GM19239 (cell line): ENCODE data around the gene HOXD9.

Experiments
- DNase-seq: peaks from one replicate; pipeline ENCODE4 v3.0.0; 2011; ENCODE audit warnings: low spot score; ENCODE audit not compliant: insufficient read length
- FAIRE-seq: peaks from 2 replicates; lab custom pipeline; 2011; peaks lifted over from hg19 to GRCh38; lab: Jason Lieb, UNC

Gene HOXD9

DNA sequence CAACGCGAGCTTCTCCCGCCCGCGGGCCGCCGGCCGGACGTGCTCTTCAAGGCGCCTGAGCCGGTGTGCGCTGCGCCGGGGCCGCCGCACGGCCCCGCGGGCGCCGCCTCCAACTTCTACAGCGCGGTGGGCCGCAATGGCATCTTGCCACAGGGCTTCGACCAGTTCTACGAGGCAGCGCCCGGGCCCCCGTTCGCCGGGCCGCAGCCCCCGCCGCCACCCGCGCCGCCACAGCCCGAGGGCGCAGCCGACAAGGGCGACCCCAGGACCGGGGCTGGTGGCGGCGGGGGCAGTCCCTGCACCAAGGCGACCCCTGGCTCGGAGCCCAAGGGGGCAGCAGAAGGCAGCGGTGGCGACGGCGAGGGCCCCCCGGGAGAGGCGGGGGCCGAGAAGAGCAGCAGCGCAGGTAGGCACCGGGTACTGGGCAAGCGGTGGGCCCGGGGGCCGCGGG is 14.8 kb upstream of the HOXD9 start:
- FAIRE-seq (no peak), DNase-seq (no peak)

DNA sequence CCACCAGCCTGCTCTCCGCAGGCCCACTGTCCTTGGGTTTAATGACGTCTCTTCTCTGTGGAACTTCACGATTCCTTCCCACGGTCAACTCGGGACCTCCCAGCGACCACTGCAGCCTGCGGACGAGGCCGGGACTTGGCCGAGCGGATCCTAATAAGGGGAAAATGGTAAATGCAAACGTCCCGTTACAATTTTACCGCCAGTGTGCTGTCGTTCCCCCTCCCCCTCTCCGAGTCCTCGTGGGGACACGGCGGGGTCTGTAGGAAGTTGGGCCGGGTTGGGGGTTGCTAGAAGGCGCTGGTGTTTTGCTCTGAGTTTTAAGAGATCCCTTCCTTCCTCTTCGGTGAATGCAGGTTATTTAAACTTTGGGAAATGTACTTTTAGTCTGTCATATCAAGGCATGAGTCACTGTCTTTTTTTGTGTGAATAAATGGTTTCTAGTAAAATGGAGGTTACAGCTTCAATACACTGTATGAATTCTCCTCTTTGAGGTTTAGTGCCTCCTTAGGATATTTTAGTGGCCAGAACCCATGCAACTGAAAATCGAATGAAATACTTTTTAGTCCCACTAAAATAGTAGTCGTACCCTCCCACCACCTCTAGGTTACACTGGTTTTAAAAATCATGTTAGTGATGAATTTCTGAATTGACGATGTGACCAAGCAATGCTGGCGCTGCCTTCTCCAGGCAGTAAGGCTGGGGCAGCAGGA is 13.2 kb upstream of the HOXD9 start:
- DNase-seq (no peak), FAIRE-seq (no peak)

DNA sequence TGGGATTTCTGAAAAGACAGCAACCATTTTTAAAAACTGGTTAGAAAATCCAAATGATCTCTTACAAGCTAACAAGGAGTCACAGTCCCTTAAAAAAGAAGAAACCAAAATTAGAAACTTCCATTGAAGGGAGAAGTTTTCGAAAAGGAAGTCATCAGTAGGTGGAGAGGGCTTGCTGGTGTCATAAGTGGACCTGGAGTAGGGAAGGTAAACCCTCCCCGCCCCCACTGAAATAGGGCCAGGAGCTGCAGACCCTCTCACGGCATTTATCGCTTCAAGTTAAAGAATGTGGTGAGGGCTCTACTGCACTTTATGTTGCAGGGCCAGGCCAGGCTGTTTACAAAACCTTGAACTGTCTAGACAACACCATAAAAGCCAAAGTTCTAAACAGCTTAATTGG is 12.6 kb upstream of the HOXD9 start:
- no peak for FAIRE-seq

DNA sequence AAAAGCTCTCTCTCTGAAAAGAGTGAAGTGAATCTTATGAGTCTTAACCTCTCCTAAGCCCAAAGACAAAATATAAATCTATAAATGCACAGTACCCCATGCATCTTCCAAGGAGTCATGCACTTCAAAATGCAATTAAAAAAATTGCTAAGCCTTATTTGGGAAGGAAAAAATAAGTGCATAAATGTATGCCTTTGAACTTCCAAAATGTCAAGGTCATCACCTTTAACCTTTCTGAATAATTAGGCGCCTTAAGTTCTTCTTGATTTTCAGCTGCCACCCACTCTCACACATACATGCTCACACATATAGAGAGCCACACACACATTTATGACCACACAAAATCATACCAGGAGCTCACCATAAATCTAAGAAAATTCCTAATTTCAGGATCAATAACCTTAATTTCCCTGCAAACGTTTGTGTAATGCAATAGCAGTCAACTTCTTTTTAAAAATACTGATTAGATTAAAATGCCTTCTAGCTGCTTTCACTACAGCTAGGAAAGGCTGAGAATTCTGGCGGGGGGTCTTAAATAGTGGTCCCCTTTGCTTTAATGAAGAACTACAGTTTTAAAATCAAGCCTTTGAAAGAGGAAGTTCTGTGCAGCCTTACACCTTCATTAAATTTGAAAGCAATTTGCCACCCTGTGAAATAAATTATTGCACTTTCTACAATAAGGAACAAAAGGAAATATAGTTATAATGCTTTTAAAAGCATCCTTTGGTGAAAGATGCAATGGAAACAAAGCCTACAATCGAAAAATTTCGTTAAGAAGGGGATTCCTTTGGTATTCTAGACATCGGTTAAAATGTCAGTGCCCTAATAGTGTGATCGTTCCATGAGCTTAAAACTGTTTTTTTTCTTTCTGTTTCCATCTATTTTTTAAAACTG is 11.9 kb upstream of the HOXD9 start:
- DNase-seq (no peak), FAIRE-seq (no peak)

More for the DNA sequence above, 12.6 kb upstream of the HOXD9 start:
- no peak for DNase-seq

DNA sequence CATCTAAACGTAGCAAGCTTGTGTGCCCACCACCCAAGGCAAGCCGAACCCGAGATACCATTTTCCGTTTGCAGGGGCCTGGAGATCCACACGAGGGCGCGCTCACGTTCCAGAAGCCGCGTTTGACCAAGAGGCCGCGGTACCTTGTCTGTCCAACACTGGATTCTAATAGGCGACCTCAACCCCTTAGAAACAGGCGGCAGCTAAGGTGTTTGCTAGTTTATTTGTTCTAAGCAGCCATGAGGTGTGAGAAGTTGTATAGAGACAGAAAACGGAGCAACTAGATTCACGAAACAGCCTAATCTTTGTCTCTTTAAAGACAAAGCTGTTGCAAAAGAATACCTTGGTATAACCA is 11.2 kb upstream of the HOXD9 start:
- FAIRE-seq: no peak

DNA sequence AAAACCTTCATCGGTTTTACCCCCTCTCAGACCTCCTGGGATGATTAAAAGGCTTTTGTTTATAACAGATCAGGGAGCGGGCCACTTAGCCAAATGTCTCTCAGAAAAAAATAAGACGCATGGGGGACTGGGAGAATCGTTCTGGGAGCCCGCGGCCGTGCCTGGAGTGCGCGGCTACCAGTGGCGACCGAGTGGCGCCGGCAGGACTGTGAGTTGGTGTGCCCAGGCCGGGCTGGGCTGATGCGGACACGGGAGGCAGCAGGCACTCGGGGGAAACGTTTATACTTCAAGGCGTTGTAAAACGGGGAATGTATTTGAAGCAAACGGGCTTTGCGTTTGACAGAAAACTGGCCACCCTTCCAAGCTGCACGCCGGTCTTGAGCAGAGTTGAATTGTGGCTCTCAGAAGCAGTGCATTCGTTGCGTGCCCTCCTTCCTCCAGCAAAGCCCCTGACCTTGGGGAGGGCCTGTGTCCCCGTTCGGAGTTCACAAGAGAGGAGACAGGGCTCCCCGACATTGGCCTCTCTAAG is 10.6 kb upstream of the HOXD9 start:
- FAIRE-seq: no peak
- no peak for DNase-seq

More for the DNA sequence above, 11.2 kb upstream of the HOXD9 start:
- DNase-seq: no peak

DNA sequence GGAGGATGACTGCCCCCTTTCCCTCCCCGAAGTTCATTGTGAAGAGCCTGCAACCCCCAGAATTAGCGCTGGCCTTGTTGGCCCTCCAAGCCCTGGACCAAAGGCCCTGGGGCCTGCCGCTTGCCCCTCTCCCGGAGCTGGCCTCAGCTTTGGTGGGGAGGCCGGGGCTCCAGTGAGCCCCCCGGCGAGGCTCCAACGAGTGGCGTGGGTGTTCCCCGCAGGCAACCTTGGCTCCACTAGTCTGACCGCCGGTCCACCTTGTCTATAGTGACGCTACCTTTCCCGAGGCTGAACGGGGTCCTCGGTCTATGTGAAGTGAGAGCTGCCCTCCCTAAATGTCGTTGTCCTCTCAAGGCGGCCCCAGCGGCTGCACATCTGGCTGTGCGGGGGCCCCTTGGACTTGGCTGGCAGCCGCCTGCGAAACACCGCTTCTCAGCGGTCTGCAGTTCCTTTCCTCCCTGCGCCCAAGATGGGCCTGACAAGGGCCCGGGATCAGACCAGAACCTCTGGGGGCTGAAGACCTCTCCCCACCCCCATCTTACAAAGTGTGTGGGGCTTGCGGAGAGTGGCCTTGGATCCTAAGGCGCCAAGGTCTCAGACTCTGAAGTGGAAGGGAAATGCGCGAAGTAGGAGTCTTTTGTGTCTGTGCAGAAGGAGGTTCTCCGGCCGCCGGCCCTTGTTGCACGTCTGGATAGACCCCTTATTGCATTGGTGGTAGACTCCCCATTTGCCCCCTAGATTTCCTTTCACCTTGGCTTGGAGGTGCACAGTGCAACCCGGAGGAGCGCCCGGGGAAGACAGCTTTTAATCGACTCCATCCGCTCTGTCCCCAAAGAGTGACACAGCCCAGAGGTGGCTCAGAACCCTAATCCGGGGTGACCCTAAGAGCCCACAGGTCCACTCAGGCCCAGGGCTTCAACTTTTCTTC is 9.9 kb upstream of the HOXD9 start:
- DNase-seq: no peak
- FAIRE-seq: no peak

DNA sequence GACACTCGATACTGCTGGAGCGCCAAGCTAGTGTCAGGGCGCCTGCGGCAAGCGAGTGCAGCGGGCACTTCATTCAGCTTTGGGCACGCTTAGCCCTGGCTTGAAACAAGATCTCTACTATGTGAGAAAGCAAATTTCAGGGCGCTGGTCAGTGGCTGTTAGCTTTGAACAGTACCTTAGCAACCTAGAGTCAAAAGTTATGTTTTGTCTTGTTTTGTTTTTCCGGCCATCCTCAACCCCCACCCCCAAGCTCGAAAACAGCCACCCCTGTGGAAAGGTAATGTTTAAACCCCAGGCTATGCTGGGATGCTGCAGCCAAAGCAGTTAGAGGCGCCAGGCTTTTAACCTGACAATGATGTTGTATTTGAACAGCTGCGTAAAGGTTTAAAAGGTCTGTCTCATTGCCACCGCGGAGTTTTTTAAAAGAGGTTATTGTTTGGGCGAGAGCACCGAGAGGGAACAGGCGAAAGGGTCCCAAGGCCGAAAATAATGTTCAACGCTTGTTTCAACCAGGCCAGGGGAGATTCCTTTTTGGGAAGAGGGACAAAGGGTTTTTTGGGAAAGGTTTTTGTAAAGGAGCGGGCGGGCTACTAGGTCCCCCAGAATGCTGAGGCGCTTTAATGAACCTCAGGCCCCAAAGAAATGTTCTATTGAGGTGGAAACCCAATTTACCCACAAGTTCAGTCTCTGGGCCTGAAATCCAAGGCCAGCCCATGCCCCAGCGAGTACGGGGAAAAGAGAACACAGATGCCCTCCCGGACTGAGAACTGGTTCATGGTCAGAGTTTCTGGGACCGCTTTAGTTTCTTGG is 8.2 kb upstream of the HOXD9 start:
- FAIRE-seq (no peak), DNase-seq (no peak)

DNA sequence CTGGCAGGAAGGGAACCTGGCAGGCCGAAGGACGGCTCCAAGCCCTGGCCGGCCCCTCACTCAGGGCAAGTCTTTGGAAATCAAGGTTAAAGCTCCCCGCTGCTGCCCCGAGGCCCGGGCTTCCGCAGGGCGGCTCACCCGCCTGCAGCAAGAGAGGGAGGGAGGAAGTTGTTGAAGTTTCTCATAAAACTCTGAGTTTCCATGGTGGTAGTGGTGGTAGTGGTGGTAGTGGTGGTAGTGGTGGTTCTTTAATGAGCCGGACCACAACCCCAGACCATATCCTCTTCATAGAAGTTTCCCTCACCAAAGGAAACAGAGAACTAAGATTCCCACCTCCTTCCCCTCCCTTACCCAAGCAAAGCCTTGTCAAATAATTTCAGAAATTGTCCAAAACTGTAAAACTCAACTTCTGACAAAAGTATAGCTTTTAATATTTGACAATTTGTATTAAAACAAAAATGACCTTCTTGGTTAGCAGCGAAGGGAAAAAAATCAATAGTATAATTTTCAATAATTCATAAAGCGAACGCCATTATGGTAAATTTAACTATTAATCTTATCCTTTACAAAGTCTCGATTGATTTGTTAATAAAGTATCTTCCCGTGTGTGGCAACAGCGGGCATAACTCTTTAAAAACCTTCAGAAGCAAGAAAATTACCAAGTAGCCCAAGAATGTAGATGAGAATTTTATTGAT is 7.4 kb upstream of the HOXD9 start:
- DNase-seq (no peak), FAIRE-seq (no peak)

DNA sequence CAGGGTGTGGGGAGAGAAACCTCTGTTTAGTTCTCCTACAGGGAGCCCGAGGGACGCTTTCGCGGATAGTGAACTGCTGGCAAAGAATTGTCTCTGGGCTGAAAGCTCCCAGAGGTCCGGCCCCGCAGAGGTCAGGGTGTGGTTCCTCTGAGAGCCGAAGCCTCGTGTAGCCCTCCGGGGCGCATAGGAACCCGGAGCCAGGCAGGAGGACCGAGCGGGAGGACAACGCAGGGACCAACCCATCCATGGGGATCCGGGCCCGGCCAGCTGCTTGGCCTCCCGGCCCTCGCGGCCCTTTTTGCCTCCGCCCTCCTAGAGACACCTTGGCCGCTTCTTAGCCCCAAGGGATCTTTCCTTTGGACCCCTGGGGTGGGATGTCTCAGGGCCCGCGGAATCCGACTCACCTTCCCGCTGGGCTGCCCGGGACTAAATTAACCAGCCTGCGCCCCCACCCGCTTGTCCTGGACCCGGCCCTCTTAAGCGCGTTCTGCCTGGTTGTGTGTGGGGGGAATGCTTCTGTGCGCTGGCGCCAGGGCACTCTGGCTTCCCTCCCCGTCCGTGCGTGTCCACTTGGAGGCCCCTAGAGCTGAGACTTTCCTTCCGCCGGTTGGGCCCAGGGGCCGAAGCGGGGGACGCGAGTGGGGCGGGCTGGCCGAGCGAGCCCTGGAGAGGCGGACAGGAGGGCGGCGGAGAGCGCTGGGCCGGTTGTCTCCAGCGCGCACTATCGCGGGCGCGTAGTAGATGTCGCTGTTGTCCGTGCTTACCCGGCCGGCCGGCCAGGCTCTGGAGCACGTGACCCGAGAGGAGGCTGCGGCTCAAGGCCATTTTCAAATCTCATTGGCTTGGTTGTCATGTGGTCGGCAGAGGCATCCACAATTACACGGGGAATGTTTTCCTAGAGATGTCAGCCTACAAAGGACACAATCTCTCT is 6.4 kb upstream of the HOXD9 start, which contains the start of gene HOXD10:
TSS of gene HOXD10 (plus strand) at position 896 of the 931 bp plus-strand sequence. CDS start 56 bp downstream, outside the sequence.
- no peak for DNase-seq

DNA sequence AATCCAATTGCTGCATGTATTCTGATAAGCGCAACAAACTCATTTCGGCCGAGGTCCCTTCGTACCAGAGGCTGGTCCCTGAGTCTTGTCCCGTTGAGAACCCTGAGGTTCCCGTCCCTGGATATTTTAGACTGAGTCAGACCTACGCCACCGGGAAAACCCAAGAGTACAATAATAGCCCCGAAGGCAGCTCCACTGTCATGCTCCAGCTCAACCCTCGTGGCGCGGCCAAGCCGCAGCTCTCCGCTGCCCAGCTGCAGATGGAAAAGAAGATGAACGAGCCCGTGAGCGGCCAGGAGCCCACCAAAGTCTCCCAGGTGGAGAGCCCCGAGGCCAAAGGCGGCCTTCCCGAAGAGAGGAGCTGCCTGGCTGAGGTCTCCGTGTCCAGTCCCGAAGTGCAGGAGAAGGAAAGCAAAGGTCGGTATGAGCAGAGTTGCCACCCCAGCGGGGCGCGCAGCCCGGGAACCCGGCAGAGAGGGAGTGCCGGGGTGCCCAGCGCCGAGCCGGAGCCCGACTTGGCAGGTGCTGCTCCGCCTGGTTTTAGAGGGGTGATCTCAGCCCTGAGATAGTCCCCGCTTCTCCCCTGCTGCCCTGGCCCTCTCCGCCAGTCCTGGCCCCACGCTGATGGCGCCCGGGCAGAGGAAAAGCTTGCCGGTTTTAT is 5.2 kb upstream of the HOXD9 start:
- no peak for DNase-seq
- FAIRE-seq: no peak

More for the DNA sequence above, 6.4 kb upstream of the HOXD9 start, which contains the start of gene HOXD10:
- no peak for FAIRE-seq

DNA sequence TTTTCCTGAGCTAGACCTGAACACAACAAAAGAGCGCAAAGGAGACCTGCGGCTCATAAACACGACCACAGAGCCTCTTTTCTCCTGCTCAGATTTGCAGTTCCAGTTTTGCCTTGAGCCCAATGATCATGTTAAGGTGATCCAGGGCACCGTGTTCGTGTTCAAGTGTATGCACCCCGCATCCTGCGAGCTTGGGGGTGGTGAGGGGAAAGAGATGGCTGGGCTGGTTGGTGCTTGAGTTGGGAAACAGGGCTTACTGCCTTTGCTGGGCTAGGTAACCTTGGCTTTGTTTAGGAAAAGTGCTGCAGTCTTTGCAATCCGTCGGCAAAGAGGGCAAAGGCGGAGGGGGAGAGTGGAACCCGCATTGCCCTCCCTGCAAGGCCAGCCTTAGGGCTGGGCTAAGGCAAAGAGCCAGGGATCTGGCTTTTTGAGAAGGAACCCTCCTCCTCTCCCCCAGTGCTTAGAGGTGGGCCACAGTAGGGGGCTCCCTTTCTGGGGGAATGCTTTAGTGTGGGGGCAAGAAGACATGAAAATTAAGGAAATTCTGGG is 4.6 kb upstream of the HOXD9 start:
- FAIRE-seq (no peak), DNase-seq (no peak)

DNA sequence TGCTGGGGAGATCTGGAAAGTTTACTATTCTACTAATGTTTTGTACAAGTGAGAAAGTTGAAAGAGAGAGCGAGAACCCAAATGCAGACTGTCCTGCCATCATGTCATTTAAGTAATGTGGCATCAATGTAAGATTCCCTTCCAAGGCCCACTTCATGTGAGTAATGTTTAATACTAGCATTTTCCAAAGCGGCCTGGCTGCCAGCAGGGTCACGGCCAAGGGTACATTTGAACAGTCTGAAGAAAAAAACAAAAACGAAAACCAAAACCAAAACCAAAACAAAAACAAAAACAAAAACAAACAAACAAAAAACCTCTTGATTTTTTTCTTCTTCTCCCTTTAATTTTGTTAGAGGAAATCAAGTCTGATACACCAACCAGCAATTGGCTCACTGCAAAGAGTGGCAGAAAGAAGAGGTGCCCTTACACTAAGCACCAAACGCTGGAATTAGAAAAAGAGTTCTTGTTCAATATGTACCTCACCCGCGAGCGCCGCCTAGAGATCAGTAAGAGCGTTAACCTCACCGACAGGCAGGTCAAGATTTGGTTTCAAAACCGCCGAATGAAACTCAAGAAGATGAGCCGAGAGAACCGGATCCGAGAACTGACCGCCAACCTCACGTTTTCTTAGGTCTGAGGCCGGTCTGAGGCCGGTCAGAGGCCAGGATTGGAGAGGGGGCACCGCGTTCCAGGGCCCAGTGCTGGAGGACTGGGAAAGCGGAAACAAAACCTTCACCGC is 3.7 kb upstream of the HOXD9 start:
- FAIRE-seq (no peak), DNase-seq (no peak)

DNA sequence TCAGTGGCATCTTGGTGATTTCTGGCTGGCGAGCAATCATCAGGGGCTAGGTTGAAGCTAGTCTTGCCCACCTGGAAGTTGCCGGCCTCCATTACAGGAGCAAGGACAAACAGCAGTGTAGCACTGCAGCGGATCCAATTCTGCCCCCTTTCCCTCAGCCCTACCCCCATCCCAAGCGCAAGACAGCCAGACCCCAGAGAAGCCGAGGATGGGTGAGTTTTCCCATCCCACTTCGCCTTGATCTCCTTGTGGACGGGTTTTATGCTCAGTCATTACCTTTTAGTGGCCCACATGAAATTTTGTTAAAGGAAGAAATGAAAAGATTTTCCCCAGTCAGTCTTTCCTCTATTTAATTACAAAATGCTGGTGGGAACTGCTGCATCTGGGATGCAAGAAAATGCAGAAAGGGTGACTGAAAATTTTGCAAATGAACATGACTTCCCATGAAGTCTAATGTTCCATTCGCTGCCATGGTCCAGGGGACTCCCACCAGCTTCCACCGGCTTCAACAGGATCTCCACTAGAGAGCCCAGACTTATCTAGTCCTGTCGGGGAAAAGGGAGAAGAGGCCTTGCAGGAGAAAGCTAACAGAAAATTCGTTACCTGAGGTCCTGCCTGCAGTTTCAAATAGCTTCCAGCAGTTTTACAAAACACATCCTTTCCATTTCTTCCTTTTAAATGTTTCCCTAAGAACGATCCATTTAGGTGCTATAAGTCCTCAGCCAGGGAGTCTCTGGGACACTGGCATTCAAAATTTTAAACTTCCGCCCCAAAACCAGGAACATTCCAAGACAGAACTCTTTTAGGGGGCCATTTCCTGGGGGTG is 1.9 kb upstream of the HOXD9 start:
- FAIRE-seq (no peak), DNase-seq (no peak)
